ENCODE data around the gene FHIT.

- no peak for TF ChIP-seq CTCF (IDR thresholded peaks at IDR 0.05; ENCODE audit: poor library complexity)
- no peak for TF ChIP-seq EZH2 (IDR thresholded peaks at IDR 0.05; ENCODE audit: borderline replicate concordance)
- TF ChIP-seq EZH2phosphoT487 (IDR thresholded peaks at IDR 0.05; ENCODE audit: low read depth, severe bottlenecking, unreplicated experiment), result no peak
Measured at GRCh38 chr3:60584250-60584649, 667.0 kb downstream of the FHIT start.

Measured in hepatocyte (in vitro differentiated cells).